ENCODE measurements around the gene COMMD3.
A peak's percentile ranks its signal among the peaks of the same experiment; 100 is the strongest.

Gene COMMD3

GRCh38 chr10:22333975-22334282, 17.7 kb downstream of the COMMD3 start:
- TF ChIP-seq CTCF (conservative IDR thresholded peaks at IDR 0.05) (no peak), ZFX (IDR thresholded peaks at IDR 0.05) (no peak)
- H3K27ac ChIP-seq, result no peak overlapping the region

GRCh38 chr10:22334414-22335172, 18.4 kb downstream of the COMMD3 start:
- H3K27ac ChIP-seq, result no peak overlapping the region
- TF ChIP-seq CTCF (conservative IDR thresholded peaks at IDR 0.05) (no peak), ZFX (IDR thresholded peaks at IDR 0.05) (no peak)

- H3K27ac ChIP-seq, result no peak overlapping the region
- TF ChIP-seq CTCF (conservative IDR thresholded peaks at IDR 0.05) (no peak), ZFX (IDR thresholded peaks at IDR 0.05) (no peak)
These were observed 19.2 kb downstream of the COMMD3 start for GRCh38 chr10:22335173-22335933.

GRCh38 chr10:22338185-22338900, 22.2 kb downstream of the COMMD3 start:
- H3K27ac ChIP-seq, result no peak overlapping the region
- TF ChIP-seq ZFX (IDR thresholded peaks at IDR 0.05), result no peak
- no peak for TF ChIP-seq CTCF (conservative IDR thresholded peaks at IDR 0.05)

- H3K27ac ChIP-seq, result no peak overlapping the region
- TF ChIP-seq CTCF (conservative IDR thresholded peaks at IDR 0.05), result no peak
- no peak for TF ChIP-seq ZFX (IDR thresholded peaks at IDR 0.05)
These were observed 22.7 kb downstream of the COMMD3 start for GRCh38 chr10:22338931-22339330.

- peak overlapping the region; percentile 97 for H3K27ac ChIP-seq
- TF ChIP-seq CTCF (conservative IDR thresholded peaks at IDR 0.05), result no peak
- no peak for TF ChIP-seq ZFX (IDR thresholded peaks at IDR 0.05)
These were observed 23.7 kb downstream of the COMMD3 start for GRCh38 chr10:22339761-22340328.
